ENCODE measurements around the gene MINAR1. TPM values are rescaled to one million over a fixed set of nuclear protein-coding genes. Genes with fewer than 3 reads are reported as not detected.
"Not testable (repeated sequence)": the region's sequence is repeated elsewhere in the genome, so short reads cannot be mapped to it uniquely, and the experiment has no call there.

MINAR1 gene
- total RNA-seq, 1 donor from 2014 or later: 0.42 TPM

DNA sequence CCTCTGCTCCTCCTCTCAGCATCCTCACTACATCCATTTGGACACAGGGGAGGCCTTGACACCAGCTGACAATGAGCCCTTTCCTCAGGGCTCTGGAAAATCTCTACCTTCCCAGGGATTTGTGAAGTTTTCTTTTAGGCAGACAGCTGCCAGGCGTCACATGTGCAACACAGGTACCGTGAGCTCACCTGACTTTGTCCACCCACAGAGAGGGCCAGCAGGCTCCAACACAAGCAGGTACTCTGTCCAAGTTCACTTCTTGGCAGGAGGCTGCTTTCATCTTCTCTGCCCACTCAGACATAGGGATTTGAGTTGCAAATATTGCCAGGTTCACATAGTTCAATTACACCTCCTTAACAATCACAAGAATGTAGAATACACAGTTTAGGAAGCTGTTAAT, 15.3 kb upstream of the MINAR1 start:
- Mint-ChIP-seq H3K27me3 (no peaks in the 10 kb centered on the region), H3K4me3 (no peak overlapping the region), H3K36me3 (ENCODE audit: low read depth) (peaks cover 6% of the 10 kb centered on the region), H3K4me1 (no peaks in the 10 kb centered on the region), H3K9me3 (no peaks in the 10 kb centered on the region), H3K27ac (no peak overlapping the region)
- CTCF ChIA-PET: no interaction called here
- no peak for DNase-seq
- TF ChIP-seq, protein P1, sequence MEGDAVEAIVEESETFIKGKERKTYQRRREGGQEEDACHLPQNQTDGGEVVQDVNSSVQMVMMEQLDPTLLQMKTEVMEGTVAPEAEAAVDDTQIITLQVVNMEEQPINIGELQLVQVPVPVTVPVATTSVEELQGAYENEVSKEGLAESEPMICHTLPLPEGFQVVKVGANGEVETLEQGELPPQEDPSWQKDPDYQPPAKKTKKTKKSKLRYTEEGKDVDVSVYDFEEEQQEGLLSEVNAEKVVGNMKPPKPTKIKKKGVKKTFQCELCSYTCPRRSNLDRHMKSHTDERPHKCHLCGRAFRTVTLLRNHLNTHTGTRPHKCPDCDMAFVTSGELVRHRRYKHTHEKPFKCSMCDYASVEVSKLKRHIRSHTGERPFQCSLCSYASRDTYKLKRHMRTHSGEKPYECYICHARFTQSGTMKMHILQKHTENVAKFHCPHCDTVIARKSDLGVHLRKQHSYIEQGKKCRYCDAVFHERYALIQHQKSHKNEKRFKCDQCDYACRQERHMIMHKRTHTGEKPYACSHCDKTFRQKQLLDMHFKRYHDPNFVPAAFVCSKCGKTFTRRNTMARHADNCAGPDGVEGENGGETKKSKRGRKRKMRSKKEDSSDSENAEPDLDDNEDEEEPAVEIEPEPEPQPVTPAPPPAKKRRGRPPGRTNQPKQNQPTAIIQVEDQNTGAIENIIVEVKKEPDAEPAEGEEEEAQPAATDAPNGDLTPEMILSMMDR (IDR thresholded peaks at IDR 0.05): no peak
- POLR2A ChIA-PET: no interaction called here
- intact Hi-C loops (cut with micrococcal nuclease): no loop called here
- no peak for ATAC-seq (ENCODE audit: low read depth)

- POLR2A ChIA-PET: no interaction called here
- Mint-ChIP-seq H3K4me1 (no peaks in the 10 kb centered on the region), H3K4me3 (no peak overlapping the region), H3K27me3 (no peaks in the 10 kb centered on the region), H3K36me3 (ENCODE audit: low read depth) (no peaks in the 10 kb centered on the region), H3K9me3 (no peaks in the 10 kb centered on the region), H3K27ac (no peak overlapping the region)
- CTCF ChIA-PET: no interaction called here
- no peak for DNase-seq
- no peak for ATAC-seq (ENCODE audit: low read depth)
- TF ChIP-seq, protein P1 (IDR thresholded peaks at IDR 0.05): no peak
- intact Hi-C loops (cut with micrococcal nuclease): no loop called here
These were observed 13.3 kb upstream of the MINAR1 start for GRCh38 chr15:79418693-79419279.

DNA sequence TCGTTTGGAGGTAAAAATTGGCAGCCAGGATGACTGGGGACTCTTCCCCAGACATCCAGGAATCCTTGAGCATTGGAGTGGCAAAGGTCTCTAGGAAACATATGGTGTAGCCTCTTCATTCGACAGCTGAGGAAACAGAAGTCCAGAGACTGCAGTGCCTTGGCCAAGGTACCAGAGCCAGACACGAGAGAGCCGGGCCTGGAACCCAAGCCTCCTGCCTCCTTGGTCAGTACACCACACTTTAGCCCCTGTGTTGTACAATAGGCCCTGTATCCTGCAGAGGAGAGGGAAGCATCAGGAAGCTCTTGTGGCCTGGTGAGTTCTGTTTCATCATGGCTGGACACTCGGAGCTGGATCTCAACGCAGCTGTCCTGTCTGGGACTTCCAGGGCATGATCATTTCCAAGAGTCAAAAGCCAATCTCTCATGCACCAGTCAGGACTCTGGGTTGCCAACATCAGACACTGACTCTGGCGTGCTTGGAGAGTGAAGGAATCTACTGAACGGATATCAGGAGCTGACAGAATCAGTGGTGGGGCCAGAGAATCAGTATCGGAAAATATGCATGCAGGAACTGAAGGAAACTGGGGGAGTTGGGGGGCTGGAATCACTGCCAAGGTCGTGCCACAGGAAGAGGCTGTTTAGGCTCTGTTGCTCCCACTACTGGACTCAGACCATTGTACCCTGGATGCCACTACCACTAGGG, 6.4 kb upstream of the MINAR1 start:
- no peaks in the 10 kb centered on the region for H3K9me3 Mint-ChIP-seq
- H3K4me3 Mint-ChIP-seq: no peak overlapping the region
- TF ChIP-seq, protein P1 (IDR thresholded peaks at IDR 0.05): no peak
- CTCF ChIA-PET: no interaction called here
- H3K27me3 Mint-ChIP-seq: peaks cover 32% of the 10 kb centered on the region
- intact Hi-C loops (cut with micrococcal nuclease): no loop called here
- DNase-seq (no peak), ATAC-seq (ENCODE audit: low read depth) (no peak)
- POLR2A ChIA-PET: no interaction called here
- no peaks in the 10 kb centered on the region for H3K36me3 Mint-ChIP-seq (ENCODE audit: low read depth)
- H3K27ac Mint-ChIP-seq: no peak overlapping the region
- peaks cover 2% of the 10 kb centered on the region for H3K4me1 Mint-ChIP-seq

DNA sequence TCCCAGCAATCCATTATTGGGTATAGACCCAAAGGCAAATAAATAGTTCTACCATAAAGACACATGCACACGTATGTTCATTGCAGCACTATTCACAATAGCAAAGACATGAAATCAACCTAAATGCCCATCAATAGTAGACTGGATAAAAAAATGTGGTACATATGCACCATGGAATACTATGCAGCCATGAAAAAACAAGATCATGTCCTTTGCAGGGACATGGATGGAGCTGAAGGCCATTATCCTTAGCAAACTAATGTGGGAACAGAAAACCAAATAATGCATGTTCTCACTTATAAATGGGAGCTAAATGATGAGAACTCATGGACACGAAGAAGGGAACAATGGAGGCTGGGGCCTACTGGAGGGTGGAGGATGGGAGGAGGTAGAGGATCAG, 5.2 kb upstream of the MINAR1 start:
- DNase-seq; H3K4me1 Mint-ChIP-seq; intact Hi-C loops (cut with micrococcal nuclease); H3K9me3 Mint-ChIP-seq; CTCF ChIA-PET; POLR2A ChIA-PET; H3K36me3 Mint-ChIP-seq (ENCODE audit: low read depth); ATAC-seq (ENCODE audit: low read depth); H3K4me3 Mint-ChIP-seq; H3K27ac Mint-ChIP-seq: not testable (repeated sequence)
- peaks cover 37% of the 10 kb centered on the region for H3K27me3 Mint-ChIP-seq

DNA sequence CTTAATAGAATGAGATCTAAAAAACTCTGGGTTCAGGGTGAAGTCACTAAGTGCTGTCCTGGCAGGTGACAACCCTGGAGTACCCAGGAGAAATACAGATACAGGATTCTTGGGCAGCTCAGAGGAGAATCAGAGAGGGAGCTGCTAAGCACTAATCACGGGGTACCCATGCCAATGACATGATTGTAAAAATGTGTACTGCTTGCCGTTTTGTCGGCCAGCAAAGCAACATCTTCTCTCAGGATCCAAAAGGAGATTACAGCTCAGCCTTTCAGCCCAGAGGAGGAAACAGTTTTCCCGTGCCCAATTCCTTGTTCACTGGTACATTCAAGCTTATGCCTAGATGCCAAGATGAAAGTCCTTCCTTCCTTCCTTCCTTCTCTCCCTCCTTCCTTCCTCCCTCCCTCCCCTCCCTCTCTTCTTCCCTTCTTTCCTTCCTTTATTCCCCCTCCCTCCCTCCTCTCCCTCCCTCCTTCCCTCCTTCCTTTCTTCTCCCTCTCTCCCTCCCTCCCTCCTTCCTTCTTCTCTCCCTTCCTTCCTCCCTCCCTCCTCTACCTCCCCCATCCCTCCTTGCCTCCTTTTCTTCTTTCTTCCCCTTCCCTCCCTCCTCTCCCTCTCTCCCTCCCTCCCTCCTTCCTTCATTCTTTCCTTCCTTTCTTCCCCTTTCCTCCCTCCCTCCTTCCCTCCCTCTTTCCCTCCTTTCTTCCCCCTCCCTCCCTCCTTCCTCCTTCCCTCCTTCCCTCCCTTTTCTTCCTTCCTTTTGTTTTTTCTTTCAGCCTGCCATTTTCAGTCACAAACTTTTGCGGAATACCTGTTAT, 4.1 kb upstream of the MINAR1 start:
- no peaks in the 10 kb centered on the region for H3K9me3 Mint-ChIP-seq
- ChIA-PET CTCF (interaction anchor here (1.0 kb wide), 1 partner anchor 47 kb away, joined by 3 read pairs; no protein-coding TSS in a partner anchor), POLR2A (no interaction called here)
- H3K27ac Mint-ChIP-seq: no peak overlapping the region
- H3K27me3 Mint-ChIP-seq: peaks cover 44% of the 10 kb centered on the region
- intact Hi-C loops (cut with micrococcal nuclease): no loop called here
- no peak for DNase-seq
- ATAC-seq (ENCODE audit: low read depth): no peak
- no peak overlapping the region for H3K4me3 Mint-ChIP-seq
- H3K36me3 Mint-ChIP-seq (ENCODE audit: low read depth): no peaks in the 10 kb centered on the region
- peaks cover 7% of the 10 kb centered on the region for H3K4me1 Mint-ChIP-seq
- TF ChIP-seq, protein P1 (IDR thresholded peaks at IDR 0.05): no peak
